Activated CD8-positive, alpha-beta T cell treated with anti-CD3 and anti-CD28 coated beads for 36 hours (primary cell): ENCODE measurements around the gene REPS1. TPM values are rescaled to one million over a fixed set of nuclear protein-coding genes. Genes with fewer than 3 reads are reported as not detected.

ENCODE experiments used
- ATAC-seq: fragments of 200-7000 bp; cut with Tn5 transposase; one replicate; pipeline ENCODE4 v1.10.0; 2021; ENCODE audit warnings: mild to moderate bottlenecking, moderate library complexity
- CTCF ChIA-PET: fragments of 350-600 bp; sonication (Branson Sonifier 250); formaldehyde crosslinking; loops from one replicate; lab custom pipeline; 2021; ENCODE audit warnings: antibody characterized with exemption; lab: Charles Lee
- POLR2A ChIA-PET: fragments of 350-600 bp; sonication (Branson Sonifier 250); formaldehyde crosslinking; loops from one replicate; lab custom pipeline; 2021; ENCODE audit warnings: antibody characterized with exemption; lab: Charles Lee
- DNase-seq: peaks from one replicate; pipeline ENCODE4 v3.0.0-alpha.2; 2020
- H3K27ac Mint-ChIP-seq: one replicate; pipeline ENCODE4 v1.8.0; 2021; ENCODE audit warnings: mild to moderate bottlenecking, mixed read lengths
- H3K27me3 Mint-ChIP-seq: one replicate; pipeline ENCODE4 v1.8.0; 2021; ENCODE audit warnings: mixed read lengths
- H3K36me3 Mint-ChIP-seq: one replicate; pipeline ENCODE4 v1.8.0; 2021; ENCODE audit warnings: low read depth, mixed read lengths
- H3K4me1 Mint-ChIP-seq: one replicate; pipeline ENCODE4 v1.8.0; 2021; ENCODE audit warnings: low read depth, mixed read lengths
- H3K4me3 Mint-ChIP-seq: one replicate; pipeline ENCODE4 v1.8.0; 2021; ENCODE audit warnings: mild to moderate bottlenecking, moderate library complexity, mixed read lengths
- H3K9me3 Mint-ChIP-seq: one replicate; pipeline ENCODE4 v1.8.0; 2021; ENCODE audit warnings: mixed read lengths
- CTCF ChIP-seq: fragments of 200-600 bp; IDR thresholded peaks from one replicate; pipeline ENCODE4 v1.8.0; 2022; ENCODE audit warnings: antibody characterized with exemption, mild to moderate bottlenecking
- intact Hi-C: fragments of 100-400 bp; cut with micrococcal nuclease; formaldehyde crosslinking; loops from one replicate; pipeline ENCODE4 v1.10.0; 2022
- total RNA-seq, 2 experiments: library from RNA; stranded (reverse); gene quantifications; one replicate each; pipeline ENCODE4 v1.2.3, GENCODE V29; 2021

The REPS1 gene
- total RNA-seq, 2 experiments from 2014 or later = 44.9 to 46.6 TPM

GRCh38 chr6:138958595-138958994 lies 29.5 kb downstream of the REPS1 start:
- CTCF ChIA-PET = no interaction called here
- Mint-ChIP-seq H3K4me3 (no peak overlapping the region), H3K27ac (peak overlapping the region; percentile 55), H3K9me3 (peaks cover 2% of the 10 kb centered on the region), H3K27me3 (no peaks in the 10 kb centered on the region), H3K4me1 (peaks cover 54% of the 10 kb centered on the region), H3K36me3 (peaks cover 11% of the 10 kb centered on the region)
- POLR2A ChIA-PET = interaction anchor here (1.5 kb wide), 1 partner anchor 28 kb away, joined by 4 read pairs; no protein-coding TSS in a partner anchor
- intact Hi-C loops = no loop called here
- no peak for ATAC-seq
- no peak for DNase-seq
- no peak for TF ChIP-seq CTCF

- Mint-ChIP-seq H3K4me1 (peaks cover 61% of the 10 kb centered on the region), H3K27me3 (no peaks in the 10 kb centered on the region), H3K4me3 (peak overlapping the region; percentile 25), H3K9me3 (peaks cover 3% of the 10 kb centered on the region), H3K27ac (peak overlapping the region; percentile 55), H3K36me3 (peaks cover 17% of the 10 kb centered on the region)
- TF ChIP-seq CTCF = no peak
- intact Hi-C loops = no loop called here
- DNase-seq (no peak), ATAC-seq (no peak)
- CTCF ChIA-PET = no interaction called here
- POLR2A ChIA-PET = no interaction called here
Measured at GRCh38 chr6:138957903-138958302, 30.1 kb downstream of the REPS1 start.

GRCh38 chr6:138957484-138957883 lies 30.6 kb downstream of the REPS1 start:
- Mint-ChIP-seq H3K36me3 (peaks cover 17% of the 10 kb centered on the region), H3K4me1 (peaks cover 62% of the 10 kb centered on the region), H3K27me3 (no peaks in the 10 kb centered on the region), H3K4me3 (no peak overlapping the region), H3K27ac (peak overlapping the region; percentile 43), H3K9me3 (peaks cover 3% of the 10 kb centered on the region)
- DNase-seq (no peak), ATAC-seq (no peak)
- intact Hi-C loops = no loop called here
- POLR2A ChIA-PET = no interaction called here
- CTCF ChIA-PET = no interaction called here
- TF ChIP-seq CTCF = no peak

DNA sequence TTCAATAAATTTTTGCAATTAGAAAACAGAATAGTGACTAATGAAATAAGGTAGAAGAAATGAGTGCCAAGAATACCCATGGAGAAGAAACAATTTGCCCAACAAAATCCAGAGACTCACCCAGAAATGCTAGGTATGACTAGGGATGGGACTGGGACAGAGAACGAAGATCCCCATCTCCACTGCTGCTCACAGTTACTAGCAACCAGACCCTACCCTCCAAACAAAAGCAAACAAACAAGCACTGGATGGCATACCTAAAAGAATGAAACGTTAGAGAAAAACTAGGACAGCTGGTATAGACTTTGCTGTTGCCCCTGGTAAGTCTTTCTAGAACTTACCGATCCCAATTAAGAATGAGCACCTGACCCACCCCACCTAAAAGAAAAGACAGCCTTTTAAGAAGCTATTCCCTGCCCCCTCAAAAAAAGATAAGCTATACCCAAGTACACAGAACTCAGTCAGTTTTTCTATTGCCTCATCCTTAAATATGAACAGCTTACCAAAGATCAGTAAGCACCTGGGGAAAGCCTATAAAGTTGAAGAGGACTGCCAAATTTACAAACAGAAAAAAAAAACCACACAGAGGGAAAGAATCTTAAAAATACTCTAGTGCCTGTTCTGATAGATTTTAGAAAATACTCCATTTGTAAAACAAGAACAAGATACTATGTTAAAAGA lies 31.7 kb downstream of the REPS1 start:
- peaks cover 3% of the 10 kb centered on the region for H3K9me3 Mint-ChIP-seq
- intact Hi-C loops = no loop called here
- CTCF ChIA-PET = interaction anchor here (1.0 to 1.1 kb wide), 2 partner anchors 14 to 32 kb away, joined by 3 to 5 read pairs; no protein-coding TSS in a partner anchor
- no peak overlapping the region for H3K4me3 Mint-ChIP-seq
- peaks cover 69% of the 10 kb centered on the region for H3K4me1 Mint-ChIP-seq
- ATAC-seq (no peak), DNase-seq (no peak)
- H3K27me3 Mint-ChIP-seq = no peaks in the 10 kb centered on the region
- H3K36me3 Mint-ChIP-seq = peaks cover 17% of the 10 kb centered on the region
- no peak for TF ChIP-seq CTCF
- POLR2A ChIA-PET = interaction anchor here (0.6 kb wide), 2 partner anchors 12 to 818 kb away, joined by 3 read pairs; no protein-coding TSS in a partner anchor
- H3K27ac Mint-ChIP-seq = no peak overlapping the region

GRCh38 chr6:138955262-138955661 lies 32.8 kb downstream of the REPS1 start:
- intact Hi-C loops = no loop called here
- H3K27ac Mint-ChIP-seq = no peak overlapping the region
- CTCF ChIA-PET = no interaction called here
- DNase-seq (no peak), ATAC-seq (no peak)
- peaks cover 3% of the 10 kb centered on the region for H3K9me3 Mint-ChIP-seq
- no peaks in the 10 kb centered on the region for H3K27me3 Mint-ChIP-seq
- POLR2A ChIA-PET = no interaction called here
- no peak overlapping the region for H3K4me3 Mint-ChIP-seq
- peaks cover 18% of the 10 kb centered on the region for H3K36me3 Mint-ChIP-seq
- TF ChIP-seq CTCF = no peak
- H3K4me1 Mint-ChIP-seq = peaks cover 64% of the 10 kb centered on the region
